Neural cell (in vitro differentiated cells): Measurements from ENCODE around the gene PRKCQ. TPM values are rescaled to one million over a fixed set of nuclear protein-coding genes. Genes with fewer than 3 reads are reported as not detected.

Source experiments
- H2AFZ ChIP-seq: fragments of 200-600, 300-800 bp; sonication (generic), shearing (Covaris generic); 2 replicates; pipeline ENCODE4 v1.6.0; 2014; ENCODE audit warnings: low read depth, mild to moderate bottlenecking, antibody characterized with exemption, low read length, moderate library complexity
- H3F3A ChIP-seq: fragments of 200-600 bp; shearing (Covaris generic); 2 replicates; pipeline ENCODE4 v1.6.1; 2016; ENCODE audit warnings: mild to moderate bottlenecking, moderate library complexity, mixed read lengths, antibody characterized with exemption, low read length; ENCODE audit not compliant: insufficient read depth, poor library complexity, severe bottlenecking
- H3K27ac ChIP-seq: fragments of 200-600, 300-800 bp; sonication (generic), shearing (Covaris generic); 2 replicates; pipeline ENCODE4 v1.5.1; 2014; ENCODE audit warnings: mild to moderate bottlenecking, low read length, moderate library complexity
- H3K27me3 ChIP-seq: fragments of 300-800, 200-600 bp; sonication (generic), shearing (Covaris generic); 2 replicates; pipeline ENCODE4 v1.6.0; 2014; ENCODE audit warnings: mild to moderate bottlenecking, low read depth, low read length, moderate library complexity; ENCODE audit not compliant: insufficient read depth
- H3K36me3 ChIP-seq: fragments of 300-800, 200-600 bp; sonication (generic), shearing (Covaris generic); 2 replicates; pipeline ENCODE4 v1.5.1; 2014; ENCODE audit warnings: mild to moderate bottlenecking, antibody characterized with exemption, low read length, moderate library complexity; ENCODE audit not compliant: insufficient read depth
- H3K4me2 ChIP-seq: fragments of 300-800, 200-600 bp; sonication (generic), shearing (Covaris generic); 2 replicates; pipeline ENCODE4 v1.6.0; 2014; ENCODE audit warnings: mild to moderate bottlenecking, low read length
- H3K4me3 ChIP-seq: fragments of 300-800, 200-600 bp; sonication (generic), shearing (Covaris generic); 2 replicates; pipeline ENCODE4 v1.5.1; 2014; ENCODE audit warnings: mild to moderate bottlenecking, low read length, moderate library complexity
- H3K79me2 ChIP-seq: fragments of 200-600 bp; shearing (Covaris generic); replicated peaks from 2 replicates; pipeline ENCODE4 v1.6.0; 2014; ENCODE audit warnings: mild to moderate bottlenecking, low read length, moderate library complexity; ENCODE audit not compliant: insufficient read depth
- H3K9ac ChIP-seq: fragments of 300-800, 200-600 bp; sonication (generic), shearing (Covaris generic); 2 replicates; pipeline ENCODE4 v1.6.1; 2016; ENCODE audit warnings: mild to moderate bottlenecking, low read length, mixed read lengths
- H3K9me2 ChIP-seq: fragments of 200-600 bp; shearing (Covaris generic); 2 replicates; pipeline ENCODE4 v1.6.1; 2016; ENCODE audit warnings: mild to moderate bottlenecking, low read length, mixed read lengths; ENCODE audit not compliant: insufficient read depth
- H3K9me3 ChIP-seq: fragments of 200-600, 300-800 bp; sonication (generic), shearing (Covaris generic); 2 replicates; pipeline ENCODE4 v1.6.1; 2016; ENCODE audit warnings: mild to moderate bottlenecking, mixed run types, low read length, moderate library complexity, mixed read lengths
- H4K20me1 ChIP-seq: fragments of 200-600 bp; shearing (Covaris generic); 2 replicates; pipeline ENCODE4 v1.6.1; 2016; ENCODE audit warnings: mild to moderate bottlenecking, mixed run types; ENCODE audit not compliant: insufficient read depth
- CTCF ChIP-seq: fragments of 450-650 bp; IDR thresholded peaks from 2 replicates; pipeline ENCODE4 v1.5.1; 2014; ENCODE audit warnings: antibody characterized with exemption, mild to moderate bottlenecking, moderate library complexity; ENCODE audit not compliant: poor library complexity, severe bottlenecking
- EP300 ChIP-seq: fragments of 450-650 bp; conservative IDR thresholded peaks from 2 replicates; pipeline ENCODE4 v1.6.1; 2014; ENCODE audit warnings: antibody characterized with exemption, mild to moderate bottlenecking, moderate library complexity; ENCODE audit not compliant: poor library complexity, severe bottlenecking
- EZH2 ChIP-seq: fragments of 200-600, 300-800 bp; shearing (Covaris generic), sonication (generic); IDR thresholded peaks from 2 replicates; pipeline ENCODE4 v1.6.1; 2014; ENCODE audit warnings: antibody characterized with exemption, low read length, borderline replicate concordance, mild to moderate bottlenecking; ENCODE audit not compliant: insufficient read depth, poor library complexity, severe bottlenecking
- MXI1 ChIP-seq: fragments of 450-650 bp; conservative IDR thresholded peaks from 2 replicates; pipeline ENCODE4 v1.6.1; 2014; ENCODE audit warnings: antibody characterized with exemption, mild to moderate bottlenecking; ENCODE audit not compliant: poor library complexity, severe bottlenecking
- POLR2AphosphoS5 ChIP-seq: IDR thresholded peaks from 2 replicates; pipeline ENCODE4 v1.6.1; 2012
- RAD21 ChIP-seq: fragments of 450-650 bp; conservative IDR thresholded peaks from 2 replicates; pipeline ENCODE4 v1.6.1; 2014; ENCODE audit warnings: antibody characterized with exemption, mild to moderate bottlenecking, moderate library complexity
- REST ChIP-seq: IDR thresholded peaks from 2 replicates; pipeline ENCODE4 v1.6.1; 2012; ENCODE audit warnings: borderline replicate concordance
- SMC3 ChIP-seq: fragments of 450-650 bp; conservative IDR thresholded peaks from 2 replicates; pipeline ENCODE4 v1.6.1; 2014; ENCODE audit warnings: antibody characterized with exemption, mild to moderate bottlenecking, moderate library complexity; ENCODE audit not compliant: poor library complexity
- TAF1 ChIP-seq: IDR thresholded peaks from 2 replicates; pipeline ENCODE4 v1.6.1; 2012; ENCODE audit warnings: low read depth
- polyA plus RNA-seq: library from polyadenylated mRNA; depleted of rRNA; stranded (reverse); fragments of >200 nt; gene quantifications from 2 replicates; pipeline ENCODE4 v1.2.3, GENCODE V29; 2014

The PRKCQ gene
- polyA plus RNA-seq, 1 donor from 2014 or later = 0.61 TPM

- Histone ChIP-seq H4K20me1 (no peaks in the 10 kb centered on the region), H3K27me3 (no peaks in the 10 kb centered on the region)
- TF ChIP-seq CTCF (peak; percentile 97), SMC3 (peak; percentile 94), RAD21 (peak; percentile 96), TAF1 (no peak)
Measured at GRCh38 chr10:6416892-6417512, 163.1 kb downstream of the PRKCQ start.

GRCh38 chr10:6411436-6411835, 168.6 kb downstream of the PRKCQ start:
- H3K4me3 ChIP-seq = no peak overlapping the region
- no peak overlapping the region for H3K4me2 ChIP-seq
- no peak overlapping the region for H3K9ac ChIP-seq
- H3K36me3 ChIP-seq = no peaks in the 10 kb centered on the region
- H3K79me2 ChIP-seq = no peaks in the 10 kb centered on the region
- H3F3A ChIP-seq = no peaks in the 10 kb centered on the region
- H2AFZ ChIP-seq = no peak overlapping the region
- TF ChIP-seq POLR2AphosphoS5 (no peak), CTCF (no peak), EP300 (no peak), TAF1 (no peak), RAD21 (no peak), EZH2 (no peak), SMC3 (no peak), MXI1 (no peak), REST (no peak)
- no peaks in the 10 kb centered on the region for H4K20me1 ChIP-seq
- H3K27ac ChIP-seq = no peak overlapping the region
- no peaks in the 10 kb centered on the region for H3K9me2 ChIP-seq
- H3K9me3 ChIP-seq = no peaks in the 10 kb centered on the region
- no peaks in the 10 kb centered on the region for H3K27me3 ChIP-seq

More at GRCh38 chr10:6416892-6417512, 163.1 kb downstream of the PRKCQ start:
- no peaks in the 10 kb centered on the region for H3F3A ChIP-seq
- no peak overlapping the region for H2AFZ ChIP-seq
- H3K4me3 ChIP-seq = no peak overlapping the region
- no peak overlapping the region for H3K27ac ChIP-seq
- H3K9me3 ChIP-seq = no peaks in the 10 kb centered on the region
- no peak overlapping the region for H3K4me2 ChIP-seq
- H3K9ac ChIP-seq = no peak overlapping the region
- H3K9me2 ChIP-seq = no peaks in the 10 kb centered on the region
- H3K79me2 ChIP-seq = no peaks in the 10 kb centered on the region
- H3K36me3 ChIP-seq = no peaks in the 10 kb centered on the region
